HepG2 (cell line): ENCODE results near the gene BAZ2A. TPM values are rescaled to one million over a fixed set of nuclear protein-coding genes. Genes with fewer than 3 reads are reported as not detected.

Experiments
- ATAC-seq: fragments of 200-7000 bp; cut with Tn5 transposase; 3 replicates; pipeline ENCODE4 v1.9.1; 2020; ENCODE audit warnings: mild to moderate bottlenecking, moderate library complexity
- BruUV-seq: library from RNA; stranded (reverse); fragments of 400-500 nt; replicated peaks from 2 replicates; lab custom pipeline; 2021; lab: Mats Ljungman, UMichigan
- CTCF ChIA-PET: fragments of 300-600 bp; formaldehyde crosslinking; extraction: SDS; loops from one replicate; lab custom pipeline; 2021; ENCODE audit warnings: low total read pairs, inconsistent platforms, low intra/inter-chr PET ratio; lab: Yijun Ruan, JAX
- POLR2A ChIA-PET: fragments of 350-600 bp; sonication (Branson Sonifier 250); formaldehyde crosslinking; loops from one replicate; lab custom pipeline; 2020; ENCODE audit warnings: antibody characterized with exemption, inconsistent platforms; lab: Yijun Ruan, JAX
- DNase-seq: peaks from one replicate; pipeline ENCODE4 v3.0.0-alpha.2; 2015; ENCODE audit warnings: low spot score
- FAIRE-seq: peaks from 3 replicates; lab custom pipeline; 2011; peaks lifted over from hg19 to GRCh38; lab: Jason Lieb, UNC
- H2AFZ ChIP-seq: one replicate; pipeline ENCODE4 v1.6.1; 2011; ENCODE audit warnings: low read length, inconsistent platforms
- H3K27ac ChIP-seq: fragments of 300-600 bp; 3 replicates; pipeline ENCODE4 v1.8.0; 2011; ENCODE audit warnings: mixed run types, mild to moderate bottlenecking, mixed read lengths, low read length, inconsistent platforms; ENCODE audit not compliant: insufficient read depth; ENCODE audit errors: extremely low read length
- H3K27me3 ChIP-seq, 2 experiments: fragments of 200-600 bp in 1 of 2; 2 replicates in 1 of 2; 3 replicates in 1 of 2; pipeline versions ENCODE4 v1.6.0 to v1.8.0; 2011; ENCODE audit warnings: low read length in 2 of 2, mild to moderate bottlenecking in 2 of 2, moderate library complexity in 2 of 2, inconsistent platforms in 1 of 2; ENCODE audit not compliant: insufficient read depth in 2 of 2, control insufficient read depth in 1 of 2
- H3K36me3 ChIP-seq, 2 experiments: fragments of 200-600 bp in 1 of 2; replicated peaks in 1 of 2; 2 replicates in 1 of 2; 3 replicates in 1 of 2; pipeline versions ENCODE4 v1.5.1 to v1.8.0; 2011; ENCODE audit warnings: low read length in 2 of 2, inconsistent platforms in 1 of 2; ENCODE audit not compliant: insufficient read depth in 2 of 2, control insufficient read depth in 1 of 2
- H3K4me1 ChIP-seq: 2 replicates; pipeline ENCODE4 v1.5.1; 2012; ENCODE audit warnings: low read length, inconsistent platforms; ENCODE audit not compliant: insufficient read depth
- H3K4me2 ChIP-seq: 2 replicates; pipeline ENCODE4 v1.6.0; 2011; ENCODE audit warnings: low read depth, low read length, inconsistent platforms
- H3K4me3 ChIP-seq, 3 experiments: fragments of 200-600 bp in 1 of 3; sonication (generic), shearing (Covaris generic) in 1 of 3; replicated peaks in 1 of 3; 2 replicates each; pipeline ENCODE4 v1.5.1; 2011 to 2016; ENCODE audit warnings: low read length in 3 of 3, inconsistent platforms in 2 of 3, low read depth in 2 of 3, mild to moderate bottlenecking in 2 of 3, control low read depth in 1 of 3, mixed read lengths in 1 of 3; ENCODE audit not compliant: insufficient read depth in 1 of 3
- H3K79me2 ChIP-seq: one replicate; pipeline ENCODE4 v1.6.1; 2011; ENCODE audit warnings: low read length, inconsistent platforms; ENCODE audit not compliant: insufficient read depth
- H3K9ac ChIP-seq: 2 replicates; pipeline ENCODE4 v1.6.0; 2011; ENCODE audit warnings: mild to moderate bottlenecking, low read depth, low read length, inconsistent platforms; ENCODE audit not compliant: insufficient read depth
- H3K9me3 ChIP-seq: 2 replicates; pipeline ENCODE4 v1.5.1; 2012; ENCODE audit warnings: mild to moderate bottlenecking, low read length
- H4K20me1 ChIP-seq: 2 replicates; pipeline ENCODE4 v1.6.0; 2011; ENCODE audit warnings: inconsistent platforms, mild to moderate bottlenecking, low read length, moderate library complexity; ENCODE audit not compliant: insufficient read depth
- MAZ ChIP-seq, 2 experiments: sonication (generic) in 1 of 2; formaldehyde crosslinking in 1 of 2; IDR thresholded peaks; 2 replicates each; pipeline versions ENCODE4 v1.5.0 to v1.6.1; 2012 to 2020; ENCODE audit warnings: low read depth in 2 of 2, mild to moderate bottlenecking in 2 of 2, borderline replicate concordance in 1 of 2, improper control_type of control experiment in 1 of 2, low read length in 1 of 2, missing genetic modification reagents in 1 of 2, moderate library complexity in 1 of 2
- ZFX ChIP-seq: sonication (generic); formaldehyde crosslinking; IDR thresholded peaks from 2 replicates; pipeline ENCODE4 v1.4.0; 2020; ENCODE audit warnings: mild to moderate bottlenecking, low read depth, missing genetic modification reagents, moderate library complexity
- ZNF274 ChIP-seq: sonication (generic); formaldehyde crosslinking; IDR thresholded peaks from 2 replicates; pipeline ENCODE4 v1.5.1; 2020; ENCODE audit warnings: mild to moderate bottlenecking, missing genetic modification reagents
- WGBS: methylation state at CpG from one replicate; pipeline ENCODE4 v1.1.6; 2017; ENCODE audit warnings: low lambda C conversion rate; 5-methylcytosine and 5-hydroxymethylcytosine counted together
- in situ Hi-C: cut with HindIII; loops from 2 replicates; pipeline ENCODE4 v1.10.0; 2017; ENCODE audit warnings: low pct_unique_long_range_greater_than_20kb; ENCODE audit not compliant: extremely low pct_ligation_motif_present
- intact Hi-C: fragments of 100-400 bp; cut with micrococcal nuclease; formaldehyde crosslinking; loops from one replicate; pipeline ENCODE4 v1.10.0; 2022; ENCODE audit not compliant: unreplicated experiment
- polyA plus RNA-seq, 8 experiments: library from polyadenylated mRNA; depleted of rRNA in 3 of 8; stranded (reverse) in 7 of 8; unstranded in 1 of 8; fragments of >200 nt; fragmentation: Illumina TruSeq in 4 of 8; extraction: Trizol in 4 of 8; gene quantifications; 2 replicates each; pipeline versions ENCODE4 v1.2.1 to v1.2.3, GENCODE V29; 2011 to 2016; ENCODE audit warnings: low read depth in 4 of 8, missing spikeins in 1 of 8, mixed read lengths in 1 of 8; ENCODE audit not compliant: insufficient read depth in 1 of 8
- total RNA-seq, 5 experiments: library from RNA; depleted of rRNA; stranded (reverse); fragments of >200 nt; fragmentation: Illumina TruSeq; extraction: Trizol; gene quantifications; 2 replicates each; pipeline ENCODE4 v1.2.3, GENCODE V29; 2016; ENCODE audit warnings: low read depth in 1 of 5
- TF ChIP-seq, protein P1 (sequence below): sonication (generic); formaldehyde crosslinking; IDR thresholded peaks from 2 replicates; pipeline ENCODE4 v1.5.1; 2020; ENCODE audit warnings: mild to moderate bottlenecking, missing genetic modification reagents, moderate library complexity
- TF ChIP-seq, protein P2 (sequence below): sonication (generic); formaldehyde crosslinking; IDR thresholded peaks from 2 replicates; pipeline ENCODE4 v1.5.0; 2020; ENCODE audit warnings: mild to moderate bottlenecking, missing genetic modification reagents, borderline replicate concordance
- TF ChIP-seq, protein P3 (sequence below): sonication (generic); formaldehyde crosslinking; IDR thresholded peaks from 2 replicates; pipeline ENCODE4 v1.4.0; 2020; ENCODE audit warnings: missing genetic modification reagents, mild to moderate bottlenecking, borderline replicate concordance

BAZ2A gene
- total and polyA plus RNA-seq, 2 of the 13 experiments (the other 11 are each of a cell fraction or from before 2014, with no cell fraction given): 21.8 to 73.5 TPM

DNA sequence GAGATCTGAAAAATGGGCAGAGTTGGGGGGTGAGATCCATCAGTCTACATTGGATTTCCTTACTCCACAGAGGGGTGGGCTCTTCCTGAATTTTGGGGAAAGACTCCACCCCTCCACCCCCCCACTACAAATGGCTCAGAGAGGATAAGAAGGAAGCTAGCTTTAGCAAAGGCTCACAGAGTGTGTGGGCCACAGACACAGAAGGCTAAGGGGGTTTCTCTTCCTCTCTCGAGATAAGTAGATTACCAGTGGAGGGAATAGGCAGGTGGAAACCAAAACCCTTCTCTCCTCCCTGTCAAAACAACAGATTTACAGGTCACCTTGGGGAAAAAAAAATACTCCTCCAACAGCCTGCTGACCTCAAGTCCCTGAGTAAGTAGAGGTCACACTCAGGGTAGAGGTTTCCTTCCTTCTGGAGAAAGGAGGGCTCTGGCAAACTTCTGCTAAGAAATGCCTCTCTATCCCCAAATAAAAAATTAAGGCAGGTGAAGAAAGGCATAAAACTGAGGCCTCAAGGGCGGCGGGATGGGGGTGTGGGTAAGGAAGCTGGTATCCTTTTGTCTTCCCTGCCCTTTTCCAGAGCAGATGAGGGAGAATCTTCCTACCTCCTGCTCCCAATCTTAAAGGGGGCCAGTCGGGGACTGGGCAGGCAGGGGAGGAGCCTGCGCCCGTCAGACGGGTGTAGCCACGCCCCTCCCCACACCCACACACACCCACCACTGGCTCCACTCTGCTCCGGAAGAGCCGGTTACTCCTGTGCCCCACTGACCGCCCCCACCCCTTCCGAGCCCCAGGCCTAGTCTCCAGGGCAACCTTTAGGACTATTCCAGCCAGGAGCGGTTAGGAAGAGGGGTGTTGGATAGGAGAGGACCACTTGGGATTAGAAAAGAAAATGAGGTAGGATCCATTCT, 1.9 kb upstream of the BAZ2A start:
- H2AFZ ChIP-seq: no peak overlapping the region
- intact Hi-C loops: no loop called here
- H3K4me3 ChIP-seq: peak overlapping the region in 2 of 3 experiments; percentile 4 to 36; a peak in 1 of 6 replicates
- ATAC-seq: no peak
- H4K20me1 ChIP-seq: peaks cover 10% of the 10 kb centered on the region
- BruUV-seq: no TSS peak
- no peak overlapping the region for H3K27ac ChIP-seq
- WGBS: 51% methylated on average over 5 of the region's 13 CpGs
- H3K36me3 ChIP-seq: peaks cover 0 to 1% of the 10 kb centered on the region in 2 experiments; a peak in 1 of 5 replicates
- no peak overlapping the region for H3K9ac ChIP-seq
- peak overlapping the region; percentile 100 for H3K4me2 ChIP-seq
- ChIA-PET POLR2A (no interaction called here), CTCF (no interaction called here)
- peaks cover 0 to 3% of the 10 kb centered on the region in 2 experiments; a peak in 1 of 5 replicates for H3K27me3 ChIP-seq
- H3K9me3 ChIP-seq: no peaks in the 10 kb centered on the region
- in situ Hi-C loops: no loop called here
- no peak for FAIRE-seq
- H3K79me2 ChIP-seq: peaks cover 56% of the 10 kb centered on the region
- H3K4me1 ChIP-seq: peaks cover 56% of the 10 kb centered on the region
- DNase-seq: peak; percentile 14
- TF ChIP-seq, protein P1, sequence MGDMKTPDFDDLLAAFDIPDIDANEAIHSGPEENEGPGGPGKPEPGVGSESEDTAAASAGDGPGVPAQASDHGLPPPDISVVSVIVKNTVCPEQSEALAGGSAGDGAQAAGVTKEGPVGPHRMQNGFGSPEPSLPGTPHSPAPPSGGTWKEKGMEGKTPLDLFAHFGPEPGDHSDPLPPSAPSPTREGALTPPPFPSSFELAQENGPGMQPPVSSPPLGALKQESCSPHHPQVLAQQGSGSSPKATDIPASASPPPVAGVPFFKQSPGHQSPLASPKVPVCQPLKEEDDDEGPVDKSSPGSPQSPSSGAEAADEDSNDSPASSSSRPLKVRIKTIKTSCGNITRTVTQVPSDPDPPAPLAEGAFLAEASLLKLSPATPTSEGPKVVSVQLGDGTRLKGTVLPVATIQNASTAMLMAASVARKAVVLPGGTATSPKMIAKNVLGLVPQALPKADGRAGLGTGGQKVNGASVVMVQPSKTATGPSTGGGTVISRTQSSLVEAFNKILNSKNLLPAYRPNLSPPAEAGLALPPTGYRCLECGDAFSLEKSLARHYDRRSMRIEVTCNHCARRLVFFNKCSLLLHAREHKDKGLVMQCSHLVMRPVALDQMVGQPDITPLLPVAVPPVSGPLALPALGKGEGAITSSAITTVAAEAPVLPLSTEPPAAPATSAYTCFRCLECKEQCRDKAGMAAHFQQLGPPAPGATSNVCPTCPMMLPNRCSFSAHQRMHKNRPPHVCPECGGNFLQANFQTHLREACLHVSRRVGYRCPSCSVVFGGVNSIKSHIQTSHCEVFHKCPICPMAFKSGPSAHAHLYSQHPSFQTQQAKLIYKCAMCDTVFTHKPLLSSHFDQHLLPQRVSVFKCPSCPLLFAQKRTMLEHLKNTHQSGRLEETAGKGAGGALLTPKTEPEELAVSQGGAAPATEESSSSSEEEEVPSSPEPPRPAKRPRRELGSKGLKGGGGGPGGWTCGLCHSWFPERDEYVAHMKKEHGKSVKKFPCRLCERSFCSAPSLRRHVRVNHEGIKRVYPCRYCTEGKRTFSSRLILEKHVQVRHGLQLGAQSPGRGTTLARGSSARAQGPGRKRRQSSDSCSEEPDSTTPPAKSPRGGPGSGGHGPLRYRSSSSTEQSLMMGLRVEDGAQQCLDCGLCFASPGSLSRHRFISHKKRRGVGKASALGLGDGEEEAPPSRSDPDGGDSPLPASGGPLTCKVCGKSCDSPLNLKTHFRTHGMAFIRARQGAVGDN: peak; percentile 38; the same call in 1 of the 2 replicates
- TF ChIP-seq ZFX (CRISPR knock-in tag): peak; percentile 52
- TF ChIP-seq ZNF274 (CRISPR knock-in tag): 0 out of 2 replicates have a peak, but pooled peaks have one; percentile 20
- TF ChIP-seq, protein P2, sequence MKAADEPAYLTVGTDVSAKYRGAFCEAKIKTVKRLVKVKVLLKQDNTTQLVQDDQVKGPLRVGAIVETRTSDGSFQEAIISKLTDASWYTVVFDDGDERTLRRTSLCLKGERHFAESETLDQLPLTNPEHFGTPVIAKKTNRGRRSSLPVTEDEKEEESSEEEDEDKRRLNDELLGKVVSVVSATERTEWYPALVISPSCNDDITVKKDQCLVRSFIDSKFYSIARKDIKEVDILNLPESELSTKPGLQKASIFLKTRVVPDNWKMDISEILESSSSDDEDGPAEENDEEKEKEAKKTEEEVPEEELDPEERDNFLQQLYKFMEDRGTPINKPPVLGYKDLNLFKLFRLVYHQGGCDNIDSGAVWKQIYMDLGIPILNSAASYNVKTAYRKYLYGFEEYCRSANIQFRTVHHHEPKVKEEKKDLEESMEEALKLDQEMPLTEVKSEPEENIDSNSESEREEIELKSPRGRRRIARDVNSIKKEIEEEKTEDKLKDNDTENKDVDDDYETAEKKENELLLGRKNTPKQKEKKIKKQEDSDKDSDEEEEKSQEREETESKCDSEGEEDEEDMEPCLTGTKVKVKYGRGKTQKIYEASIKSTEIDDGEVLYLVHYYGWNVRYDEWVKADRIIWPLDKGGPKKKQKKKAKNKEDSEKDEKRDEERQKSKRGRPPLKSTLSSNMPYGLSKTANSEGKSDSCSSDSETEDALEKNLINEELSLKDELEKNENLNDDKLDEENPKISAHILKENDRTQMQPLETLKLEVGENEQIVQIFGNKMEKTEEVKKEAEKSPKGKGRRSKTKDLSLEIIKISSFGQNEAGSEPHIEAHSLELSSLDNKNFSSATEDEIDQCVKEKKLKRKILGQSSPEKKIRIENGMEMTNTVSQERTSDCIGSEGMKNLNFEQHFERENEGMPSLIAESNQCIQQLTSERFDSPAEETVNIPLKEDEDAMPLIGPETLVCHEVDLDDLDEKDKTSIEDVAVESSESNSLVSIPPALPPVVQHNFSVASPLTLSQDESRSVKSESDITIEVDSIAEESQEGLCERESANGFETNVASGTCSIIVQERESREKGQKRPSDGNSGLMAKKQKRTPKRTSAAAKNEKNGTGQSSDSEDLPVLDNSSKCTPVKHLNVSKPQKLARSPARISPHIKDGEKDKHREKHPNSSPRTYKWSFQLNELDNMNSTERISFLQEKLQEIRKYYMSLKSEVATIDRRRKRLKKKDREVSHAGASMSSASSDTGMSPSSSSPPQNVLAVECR (CRISPR knock-in tag): peak; percentile 41; the same call in 1 of the 2 replicates
- TF ChIP-seq, protein P3, sequence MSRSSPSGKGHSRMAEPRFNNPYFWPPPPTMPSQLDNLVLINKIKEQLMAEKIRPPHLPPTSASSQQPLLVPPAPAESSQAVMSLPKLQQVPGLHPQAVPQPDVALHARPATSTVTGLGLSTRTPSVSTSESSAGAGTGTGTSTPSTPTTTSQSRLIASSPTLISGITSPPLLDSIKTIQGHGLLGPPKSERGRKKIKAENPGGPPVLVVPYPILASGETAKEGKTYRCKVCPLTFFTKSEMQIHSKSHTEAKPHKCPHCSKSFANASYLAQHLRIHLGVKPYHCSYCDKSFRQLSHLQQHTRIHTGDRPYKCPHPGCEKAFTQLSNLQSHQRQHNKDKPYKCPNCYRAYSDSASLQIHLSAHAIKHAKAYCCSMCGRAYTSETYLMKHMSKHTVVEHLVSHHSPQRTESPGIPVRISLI (CRISPR knock-in tag): no peak
- TF ChIP-seq MAZ (IDR thresholded peaks at IDR 0.05; ENCODE audit: borderline replicate concordance, low read depth, low read length): no peak
- peak; percentile 34; the same call in 1 of the 2 replicates for TF ChIP-seq MAZ (CRISPR knock-in tag; IDR thresholded peaks at IDR 0.05; ENCODE audit: low read depth)
